Left cardiac atrium (tissue), 4 donors: ENCODE data around the gene DPH1. TPM values are rescaled to one million over a fixed set of nuclear protein-coding genes. Genes with fewer than 3 reads are reported as not detected.

ENCODE experiments used
- ATAC-seq, 2 donors: fragments of 200-7000 bp; cut with Tn5 transposase; one replicate each; pipeline ENCODE4 v1.9.1; 2020; ENCODE audit warnings: mild to moderate bottlenecking in 2 of 2, moderate library complexity in 2 of 2
- DNase-seq: peaks from one replicate; pipeline ENCODE4 v3.0.0-alpha.2; 2020
- intact Hi-C, 2 donors: fragments of 100-400 bp; cut with DNase I; formaldehyde crosslinking; loops; one replicate each; pipeline versions ENCODE4 v1.14.1 to v1.15.1; 2022 to 2023
- total RNA-seq, 2 donors: library from RNA; stranded (reverse); fragmentation: NEBNext Ultra II Directional; extraction: Animal tissue kit (Norgen Biotek cat#: 25700); gene quantifications; one replicate each; pipeline ENCODE4 v1.2.1, GENCODE V29; 2021
- donor health status: DM: no; HTN: yes; CAD: no.
- donor health status: DM: no; HTN: yes; CAD: no; lungs with severe emphysema.
- donor health status: DM: yes; HTN: yes; CAD: no.
- donor health status: Dilated cardiomyopathy.

The DPH1 gene
- total RNA-seq, 2 donors from 2014 or later = 21.2 to 30.8 TPM

- no peak for DNase-seq
- intact Hi-C loops = loop anchor here (2.0 to 5.0 kb wide), 3 partner anchors 37 to 227 kb away; no protein-coding TSS in a partner anchor
- ATAC-seq = peak; percentile 4 to 7
Measured at GRCh38 chr17:2055292-2056205, 25.6 kb downstream of the DPH1 start.

GRCh38 chr17:2056206-2057174 lies 26.5 kb downstream of the DPH1 start:
- no peak for DNase-seq
- no peak for ATAC-seq
- intact Hi-C loops = loop anchor here in 1 of 2 donors (5.0 kb wide), 1 partner anchor 36 kb away; no protein-coding TSS in a partner anchor

GRCh38 chr17:2057175-2057759 lies 27.3 kb downstream of the DPH1 start:
- ATAC-seq (no peak), DNase-seq (no peak)
- intact Hi-C loops = loop anchor here in 1 of 2 donors (5.0 kb wide), 1 partner anchor 35 kb away; no protein-coding TSS in a partner anchor

- DNase-seq = no peak
- ATAC-seq = no peak
- intact Hi-C loops = loop anchor here in 1 of 2 donors (5.0 kb wide), 1 partner anchor 34 kb away; no protein-coding TSS in a partner anchor
Measured at GRCh38 chr17:2057760-2058585, 28.0 kb downstream of the DPH1 start.

GRCh38 chr17:2058586-2059546 lies 28.9 kb downstream of the DPH1 start:
- ATAC-seq (peak; percentile 16), DNase-seq (peak; percentile 80)
- intact Hi-C loops = loop anchor here in 1 of 2 donors (5.0 kb wide), 1 partner anchor 33 kb away; no protein-coding TSS in a partner anchor

- no peak for ATAC-seq
- no peak for DNase-seq
- intact Hi-C loops = loop anchor here in 1 of 2 donors (5.0 kb wide), 2 partner anchors 33 to 118 kb away; no protein-coding TSS in a partner anchor
Measured at GRCh38 chr17:2059547-2060384, 29.8 kb downstream of the DPH1 start.

- DNase-seq = no peak
- no peak for ATAC-seq
- intact Hi-C loops = loop anchor here in 1 of 2 donors (5.0 kb wide), 1 partner anchor 117 kb away; no protein-coding TSS in a partner anchor
Measured at GRCh38 chr17:2060385-2060658, 30.4 kb downstream of the DPH1 start.

- intact Hi-C loops = loop anchor here in 1 of 2 donors (5.0 kb wide), 1 partner anchor 116 kb away; no protein-coding TSS in a partner anchor
- ATAC-seq = peak in 1 of 2 donors; percentile 7
- no peak for DNase-seq
Measured at GRCh38 chr17:2060681-2061440, 30.9 kb downstream of the DPH1 start.

GRCh38 chr17:2061441-2061958 lies 31.5 kb downstream of the DPH1 start:
- DNase-seq (peak; percentile 33), ATAC-seq (no peak)
- intact Hi-C loops = loop anchor here in 1 of 2 donors (5.0 kb wide), 1 partner anchor 116 kb away; no protein-coding TSS in a partner anchor

GRCh38 chr17:2062571-2063183 lies 32.7 kb downstream of the DPH1 start:
- DNase-seq = no peak
- no peak for ATAC-seq
- intact Hi-C loops = loop anchor here in 1 of 2 donors (5.0 kb wide), 1 partner anchor 115 kb away; no protein-coding TSS in a partner anchor

- intact Hi-C loops = loop anchor here in 1 of 2 donors (5.0 kb wide), 1 partner anchor 114 kb away; no protein-coding TSS in a partner anchor
- DNase-seq = peak; percentile 69
- no peak for ATAC-seq
Measured at GRCh38 chr17:2063261-2064146, 33.6 kb downstream of the DPH1 start.

GRCh38 chr17:2064147-2064489 lies 34.2 kb downstream of the DPH1 start:
- ATAC-seq = no peak
- intact Hi-C loops = loop anchor here in 1 of 2 donors (5.0 kb wide), 1 partner anchor 113 kb away; no protein-coding TSS in a partner anchor
- DNase-seq = no peak

- DNase-seq (no peak), ATAC-seq (peak in 1 of 2 donors; percentile 2)
- intact Hi-C loops = loop anchor here in 1 of 2 donors (5.0 kb wide), 1 partner anchor 113 kb away; no protein-coding TSS in a partner anchor
Measured at GRCh38 chr17:2064520-2064971, 34.6 kb downstream of the DPH1 start.
